ENCODE results near the gene CCDC102A. TPM values are rescaled to one million over a fixed set of nuclear protein-coding genes. Genes with fewer than 3 reads are reported as not detected.
"Not testable (repeated sequence)": the region's sequence is repeated elsewhere in the genome, so short reads cannot be mapped to it uniquely, and the experiment has no call there.

The CCDC102A gene
- total RNA-seq, result 11.2 and 11.9 TPM in 2 replicates

- intact Hi-C loops (cut with micrococcal nuclease), result loop anchor here (1.0 to 10.0 kb wide), 17 partner anchors 18 to 1179 kb away; partner anchors contain the start of genes ARL2BP, CFAP20, CIAPIN1 and COQ9
These were observed at the start of gene CCDC102A for GRCh38 chr16:57536306-57537193. Gene CCDC102A, minus strand, starts transcription at chr16:57536571. Its CDS starts 7,394 bp downstream, at chr16:57529177.

GRCh38 chr16:57585051-57585687 lies 48.8 kb upstream of the CCDC102A start:
- intact Hi-C loops (cut with micrococcal nuclease), result no loop called here

- intact Hi-C loops (cut with micrococcal nuclease), result loop anchor here (10.0 kb wide), 1 partner anchor 315 kb away; no protein-coding TSS in a partner anchor
These were observed 42.9 kb upstream of the CCDC102A start for GRCh38 chr16:57579361-57579665.

- intact Hi-C loops (cut with micrococcal nuclease), result loop anchor here (10.0 kb wide), 1 partner anchor 316 kb away; no protein-coding TSS in a partner anchor
These were observed 42.4 kb upstream of the CCDC102A start for GRCh38 chr16:57578521-57579360.

GRCh38 chr16:57577691-57578224 lies 41.4 kb upstream of the CCDC102A start:
- intact Hi-C loops (cut with micrococcal nuclease), result loop anchor here (10.0 kb wide), 1 partner anchor 317 kb away; no protein-coding TSS in a partner anchor

GRCh38 chr16:57577214-57577613 lies 40.8 kb upstream of the CCDC102A start:
- intact Hi-C loops (cut with micrococcal nuclease), result loop anchor here (10.0 kb wide), 1 partner anchor 318 kb away; no protein-coding TSS in a partner anchor

GRCh38 chr16:57576429-57576870 lies 40.1 kb upstream of the CCDC102A start:
- intact Hi-C loops (cut with micrococcal nuclease), result loop anchor here (1.0 to 10.0 kb wide), 12 partner anchors 15 to 424 kb away; partner anchors contain the start of genes CIAPIN1, COQ9, KATNB1 and ZNF319

GRCh38 chr16:57575468-57576277 lies 39.3 kb upstream of the CCDC102A start:
- intact Hi-C loops (cut with micrococcal nuclease), result loop anchor here (1.0 to 10.0 kb wide), 12 partner anchors 16 to 425 kb away; partner anchors contain the start of genes CIAPIN1, COQ9, KATNB1 and ZNF319

GRCh38 chr16:57574646-57575467 lies 38.5 kb upstream of the CCDC102A start:
- intact Hi-C loops (cut with micrococcal nuclease), result loop anchor here (10.0 kb wide), 1 partner anchor 320 kb away; no protein-coding TSS in a partner anchor

- intact Hi-C loops (cut with micrococcal nuclease), result loop anchor here (10.0 kb wide), 1 partner anchor 321 kb away; no protein-coding TSS in a partner anchor
These were observed 37.7 kb upstream of the CCDC102A start for GRCh38 chr16:57574086-57574485.

GRCh38 chr16:57572978-57573728 lies 36.8 kb upstream of the CCDC102A start:
- intact Hi-C loops (cut with micrococcal nuclease), result loop anchor here (10.0 kb wide), 1 partner anchor 322 kb away; no protein-coding TSS in a partner anchor

GRCh38 chr16:57571098-57571497 lies 34.7 kb upstream of the CCDC102A start:
- intact Hi-C loops (cut with micrococcal nuclease), result loop anchor here (10.0 kb wide), 1 partner anchor 324 kb away; no protein-coding TSS in a partner anchor

- intact Hi-C loops (cut with micrococcal nuclease), result loop anchor here (10.0 kb wide), 1 partner anchor 324 kb away; no protein-coding TSS in a partner anchor
These were observed 34.1 kb upstream of the CCDC102A start for GRCh38 chr16:57570301-57571070.

- intact Hi-C loops (cut with micrococcal nuclease), result no loop called here
These were observed 33.1 kb upstream of the CCDC102A start for GRCh38 chr16:57569306-57569946.

GRCh38 chr16:57568772-57569171 lies 32.4 kb upstream of the CCDC102A start:
- intact Hi-C loops (cut with micrococcal nuclease), result not testable (repeated sequence)

GRCh38 chr16:57568173-57568678 lies 31.9 kb upstream of the CCDC102A start:
- intact Hi-C loops (cut with micrococcal nuclease), result no loop called here

Measured in T-helper 1 cell treated with Interleukin-12 subunit alpha and Interleukin-12 subunit beta and Interleukin-4 antibody, amounts not matched to agents 30 ng/mL and 1 ng/mL, for 36 hours (primary cell).